ENCODE measurements around the gene MINAR1. TPM values are rescaled to one million over a fixed set of nuclear protein-coding genes. Genes with fewer than 3 reads are reported as not detected.

The MINAR1 gene
- total RNA-seq, 4 donors from 2014 or later, result 0.25 to 0.64 (median 0.33) TPM

DNA sequence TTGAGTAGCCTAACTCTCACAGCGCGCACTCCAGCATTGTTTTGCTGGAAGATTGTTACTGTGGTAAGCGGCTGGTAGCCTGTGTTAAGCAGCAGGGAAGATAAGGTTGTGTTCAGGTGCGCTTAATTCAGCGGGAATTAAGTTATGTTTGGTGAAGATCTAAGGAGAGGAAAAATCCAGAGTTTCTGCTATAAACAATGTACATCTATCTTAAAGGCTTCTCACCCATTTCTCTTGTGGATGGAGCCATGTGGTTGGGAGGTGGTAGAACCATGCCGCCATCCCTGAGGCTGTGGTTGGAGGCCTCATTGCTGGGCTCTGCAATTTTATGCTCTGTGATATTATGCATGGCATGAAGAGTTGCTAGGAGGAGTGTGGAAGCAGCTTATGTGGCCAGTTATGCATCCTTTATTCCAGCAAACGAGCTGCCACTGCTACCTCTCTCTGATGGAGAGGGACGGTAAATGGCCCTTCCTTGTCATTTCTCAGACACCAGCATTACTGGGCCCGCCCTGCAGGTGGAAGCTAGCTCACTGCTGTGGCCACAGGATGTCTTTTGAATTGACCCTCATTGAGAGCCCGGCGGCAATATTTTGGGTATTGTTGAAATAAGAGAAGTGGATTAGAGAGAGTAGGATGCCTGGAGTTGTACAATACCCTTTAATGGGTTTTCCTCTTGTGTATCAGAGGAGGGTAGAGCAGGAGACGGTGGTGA is 1.3 kb downstream of the MINAR1 start:
- H3K4me3 ChIP-seq (ENCODE audit: low read depth, poor library complexity, severe bottlenecking), result no peak overlapping the region
- TF ChIP-seq, protein P1, sequence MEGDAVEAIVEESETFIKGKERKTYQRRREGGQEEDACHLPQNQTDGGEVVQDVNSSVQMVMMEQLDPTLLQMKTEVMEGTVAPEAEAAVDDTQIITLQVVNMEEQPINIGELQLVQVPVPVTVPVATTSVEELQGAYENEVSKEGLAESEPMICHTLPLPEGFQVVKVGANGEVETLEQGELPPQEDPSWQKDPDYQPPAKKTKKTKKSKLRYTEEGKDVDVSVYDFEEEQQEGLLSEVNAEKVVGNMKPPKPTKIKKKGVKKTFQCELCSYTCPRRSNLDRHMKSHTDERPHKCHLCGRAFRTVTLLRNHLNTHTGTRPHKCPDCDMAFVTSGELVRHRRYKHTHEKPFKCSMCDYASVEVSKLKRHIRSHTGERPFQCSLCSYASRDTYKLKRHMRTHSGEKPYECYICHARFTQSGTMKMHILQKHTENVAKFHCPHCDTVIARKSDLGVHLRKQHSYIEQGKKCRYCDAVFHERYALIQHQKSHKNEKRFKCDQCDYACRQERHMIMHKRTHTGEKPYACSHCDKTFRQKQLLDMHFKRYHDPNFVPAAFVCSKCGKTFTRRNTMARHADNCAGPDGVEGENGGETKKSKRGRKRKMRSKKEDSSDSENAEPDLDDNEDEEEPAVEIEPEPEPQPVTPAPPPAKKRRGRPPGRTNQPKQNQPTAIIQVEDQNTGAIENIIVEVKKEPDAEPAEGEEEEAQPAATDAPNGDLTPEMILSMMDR (IDR thresholded peaks at IDR 0.05), result no peak
- no peak for TF ChIP-seq POLR2A (IDR thresholded peaks at IDR 0.05)
- no peak for DNase-seq (ENCODE audit: low spot score in 2 of 2)
- whole genome bisulfite sequencing, 2 donors, result 49 to 52% methylated on average over 12 of the region's 12 CpGs
- intact Hi-C loops (cut with DNase I; ENCODE audit: low total_unique reads), result no loop called here

DNA sequence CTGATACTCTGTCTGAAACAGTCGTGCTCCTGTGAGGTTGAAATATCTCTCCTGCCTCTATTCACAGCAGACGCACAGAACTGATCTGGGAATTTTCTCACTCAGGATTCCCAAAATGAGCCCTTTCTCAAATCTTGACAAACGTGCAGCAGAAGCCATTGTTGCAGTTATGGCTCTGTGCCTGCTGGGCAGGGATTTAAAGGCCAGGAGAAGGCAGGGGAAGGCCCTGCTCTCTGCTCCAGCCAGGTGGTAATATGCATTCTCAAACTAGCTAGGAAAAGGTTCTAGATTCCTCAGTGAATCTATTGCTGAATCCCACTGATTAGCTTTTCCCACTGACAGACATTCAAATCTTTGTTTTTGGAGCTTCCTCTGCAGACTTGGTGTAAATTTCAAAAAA is 2.2 kb downstream of the MINAR1 start:
- intact Hi-C loops (cut with DNase I; ENCODE audit: low total_unique reads), result no loop called here
- WGBS, 2 donors, result 56 to 64% methylated on average over 3 of the region's 3 CpGs
- H3K4me3 ChIP-seq (ENCODE audit: low read depth, poor library complexity, severe bottlenecking), result no peak overlapping the region
- DNase-seq (ENCODE audit: low spot score in 2 of 2), result no peak
- no peak for TF ChIP-seq POLR2A (IDR thresholded peaks at IDR 0.05)
- TF ChIP-seq, protein P1 (IDR thresholded peaks at IDR 0.05), result no peak

DNA sequence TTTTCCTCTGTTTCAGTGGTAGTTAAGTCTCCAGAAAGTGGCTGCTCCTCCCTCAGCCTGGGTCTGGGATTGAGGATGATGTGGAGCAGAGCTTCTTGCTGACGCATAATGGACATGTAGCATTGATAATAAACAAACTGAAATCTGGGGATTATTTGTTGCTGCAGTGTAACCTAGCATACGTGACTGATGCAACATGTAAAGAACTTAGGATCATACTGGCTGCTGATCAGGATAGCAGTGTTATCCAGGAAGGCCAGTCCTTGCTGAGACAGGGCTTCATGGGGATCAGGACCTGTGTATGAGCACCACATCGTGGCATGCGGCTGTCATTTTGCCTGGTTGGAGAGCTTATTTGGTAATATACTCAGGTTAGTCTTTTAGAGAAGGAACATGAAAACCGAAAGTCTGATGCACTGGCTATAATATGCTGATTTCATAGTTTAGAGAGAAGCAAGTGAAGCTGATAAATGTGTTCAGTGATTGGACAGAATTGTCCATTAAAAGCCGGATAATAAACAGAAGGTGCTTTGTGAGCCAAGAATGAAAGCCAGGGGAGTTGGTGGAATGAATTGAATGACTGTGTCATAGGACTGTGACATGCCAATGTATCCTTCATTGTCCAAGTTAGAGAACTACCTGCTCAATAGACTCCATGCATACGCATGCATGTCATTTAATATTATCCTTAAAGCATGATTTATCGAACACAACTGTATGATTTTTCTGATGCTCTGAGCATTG is 4.1 kb downstream of the MINAR1 start:
- no peak for DNase-seq (ENCODE audit: low spot score in 2 of 2)
- intact Hi-C loops (cut with DNase I; ENCODE audit: low total_unique reads), result no loop called here
- 77 to 80% methylated on average over 8 of the region's 8 CpGs for whole genome bisulfite sequencing, 2 donors

DNA sequence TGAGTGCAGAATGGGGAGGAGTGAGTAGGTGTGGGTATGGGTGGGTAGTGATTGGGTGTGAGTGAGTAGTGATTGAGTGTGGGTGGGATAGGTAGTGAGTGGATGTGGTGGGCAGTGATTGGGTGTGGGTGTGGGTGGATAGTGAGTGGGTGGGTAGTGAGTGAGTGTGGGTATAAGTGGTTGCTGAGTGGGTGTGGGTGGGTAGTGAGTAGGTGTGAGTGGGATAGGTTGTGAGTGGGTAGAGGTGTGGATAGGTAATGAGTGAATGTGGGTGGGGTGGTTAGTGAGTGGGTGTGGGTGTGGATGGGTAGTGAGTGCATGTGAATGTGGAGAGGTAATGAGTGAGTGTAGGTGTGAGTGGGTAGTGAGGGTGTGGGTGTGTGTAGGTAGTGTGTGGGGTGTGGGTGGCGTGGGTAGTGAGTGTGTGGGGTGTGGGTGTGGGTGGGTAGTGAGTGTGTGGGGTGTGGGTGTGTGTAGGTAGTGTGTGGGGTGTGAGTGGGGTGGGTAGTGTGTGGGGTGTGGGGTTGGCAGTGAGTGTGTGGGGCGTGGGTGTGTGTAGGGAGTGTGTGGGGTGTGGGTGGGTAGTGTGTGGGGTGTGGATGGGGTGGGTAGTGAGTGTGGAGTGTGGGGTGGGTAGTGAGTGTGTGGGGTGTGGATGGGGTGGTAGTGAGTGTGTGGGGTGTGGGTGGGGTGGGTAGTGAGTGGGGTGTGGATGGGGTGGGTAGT is 5.3 kb downstream of the MINAR1 start:
- intact Hi-C loops (cut with DNase I; ENCODE audit: low total_unique reads), result no loop called here
- 80 to 83% methylated on average over 1 of the region's 2 CpGs for WGBS, 2 donors
- DNase-seq (ENCODE audit: low spot score in 2 of 2), result no peak
- TF ChIP-seq, protein P1 (IDR thresholded peaks at IDR 0.05), result no peak
- TF ChIP-seq POLR2A (IDR thresholded peaks at IDR 0.05), result no peak
- no peak overlapping the region for H3K4me3 ChIP-seq (ENCODE audit: low read depth, poor library complexity, severe bottlenecking)

More for the DNA sequence above, 4.1 kb downstream of the MINAR1 start:
- TF ChIP-seq POLR2A (IDR thresholded peaks at IDR 0.05), result no peak
- TF ChIP-seq, protein P1 (IDR thresholded peaks at IDR 0.05), result no peak
- H3K4me3 ChIP-seq (ENCODE audit: low read depth, poor library complexity, severe bottlenecking), result no peak overlapping the region

DNA sequence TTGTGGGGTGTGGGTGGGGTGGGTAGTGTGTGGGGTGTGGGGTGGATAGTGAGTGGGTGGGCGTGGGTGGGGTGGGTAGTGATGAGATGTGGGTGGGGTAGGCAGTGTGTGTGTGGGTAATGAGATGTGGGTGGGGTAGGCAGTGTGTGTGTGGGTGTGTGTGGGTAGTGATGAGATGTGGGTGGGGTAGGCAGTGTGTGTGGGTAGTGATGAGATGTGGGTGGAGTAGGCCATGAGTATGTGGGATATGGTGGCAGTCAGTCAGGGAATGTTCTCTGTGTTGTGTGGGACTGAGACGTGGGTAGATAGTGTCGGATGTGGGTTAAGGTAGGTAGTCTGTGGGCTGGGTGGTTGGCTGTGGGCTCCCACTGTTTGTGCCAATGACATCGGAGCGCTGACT is 7.1 kb downstream of the MINAR1 start:
- no peak for DNase-seq (ENCODE audit: low spot score in 2 of 2)
- TF ChIP-seq POLR2A (IDR thresholded peaks at IDR 0.05), result no peak
- TF ChIP-seq, protein P1 (IDR thresholded peaks at IDR 0.05), result no peak
- H3K4me3 ChIP-seq (ENCODE audit: low read depth, poor library complexity, severe bottlenecking), result no peak overlapping the region
- WGBS, 2 donors, result 93 to 97% methylated on average over 5 of the region's 5 CpGs
- intact Hi-C loops (cut with DNase I; ENCODE audit: low total_unique reads), result no loop called here

Data from lower leg skin (tissue), 4 donors.